Limb (tissue), 2 donors: ENCODE results near the gene MAN1C1.
"Not testable (repeated sequence)": the region's sequence is repeated elsewhere in the genome, so short reads cannot be mapped to it uniquely, and the experiment has no call there.

Experiments
- DNase-seq, 2 donors: peaks; one replicate each; pipeline ENCODE4 v3.0.0-alpha.2; 2016; ENCODE audit errors: extremely low spot score in 2 of 2

MAN1C1 gene

GRCh38 chr1:25713961-25714360 is 97.4 kb downstream of the MAN1C1 start:
- DNase-seq: no peak

- no peak for DNase-seq
Measured at GRCh38 chr1:25714372-25714931, 97.9 kb downstream of the MAN1C1 start.

- no peak for DNase-seq
Measured at GRCh38 chr1:25715888-25716287, 99.3 kb downstream of the MAN1C1 start.

- no peak for DNase-seq
Measured at GRCh38 chr1:25716320-25716719, 99.7 kb downstream of the MAN1C1 start.

GRCh38 chr1:25718732-25719131 is 102.1 kb downstream of the MAN1C1 start:
- DNase-seq: no peak

GRCh38 chr1:25720624-25721023 is 104.0 kb downstream of the MAN1C1 start:
- DNase-seq: no peak

GRCh38 chr1:25723250-25723880 is 106.8 kb downstream of the MAN1C1 start:
- DNase-seq: no peak

GRCh38 chr1:25724201-25724600 is 107.6 kb downstream of the MAN1C1 start:
- no peak for DNase-seq

GRCh38 chr1:25724966-25725365 is 108.4 kb downstream of the MAN1C1 start:
- DNase-seq: no peak

GRCh38 chr1:25725482-25725881 is 108.9 kb downstream of the MAN1C1 start:
- DNase-seq: no peak

- no peak for DNase-seq
Measured at GRCh38 chr1:25727088-25727487, 110.5 kb downstream of the MAN1C1 start.

- DNase-seq: peak in 1 of 2 donors; percentile 63
Measured at GRCh38 chr1:25727635-25728286, 111.2 kb downstream of the MAN1C1 start.

GRCh38 chr1:25728301-25728935 is 111.8 kb downstream of the MAN1C1 start:
- no peak for DNase-seq

GRCh38 chr1:25729045-25729444 is 112.5 kb downstream of the MAN1C1 start:
- no peak for DNase-seq

GRCh38 chr1:25729790-25730644 is 113.4 kb downstream of the MAN1C1 start:
- DNase-seq: peak in 1 of 2 donors; percentile 50

GRCh38 chr1:25731148-25731547 is 114.6 kb downstream of the MAN1C1 start:
- no peak for DNase-seq

GRCh38 chr1:25731626-25732370 is 115.2 kb downstream of the MAN1C1 start:
- no peak for DNase-seq

GRCh38 chr1:25732821-25733220 is 116.2 kb downstream of the MAN1C1 start:
- DNase-seq: no peak

GRCh38 chr1:25733271-25733670 is 116.7 kb downstream of the MAN1C1 start:
- no peak for DNase-seq

GRCh38 chr1:25734991-25735390 is 118.4 kb downstream of the MAN1C1 start:
- not testable (repeated sequence) for DNase-seq
